OCI-LY1 (cell line): Measurements from ENCODE around the gene SMKR1.

Source experiments
- H2AFZ ChIP-seq: fragments of 200-600 bp; sonication (generic), shearing (Covaris generic); 2 replicates; pipeline ENCODE4 v1.6.0; 2014; ENCODE audit warnings: antibody characterized with exemption, mild to moderate bottlenecking, low read length
- H3F3A ChIP-seq: fragments of 200-600 bp; sonication (generic), shearing (Covaris generic); 2 replicates; pipeline ENCODE4 v1.6.0; 2014; ENCODE audit warnings: mild to moderate bottlenecking, antibody characterized with exemption, low read length, moderate library complexity; ENCODE audit not compliant: insufficient read depth
- H3K27ac ChIP-seq: fragments of 200-600 bp; sonication (generic); 2 replicates; pipeline ENCODE4 v1.5.1; 2014; ENCODE audit warnings: low read length, mixed run types, mild to moderate bottlenecking, low read depth; ENCODE audit not compliant: poor library complexity, severe bottlenecking
- H3K27me3 ChIP-seq: fragments of 200-600 bp; sonication (generic); 2 replicates; pipeline ENCODE4 v1.6.0; 2014; ENCODE audit warnings: antibody characterized with exemption, mild to moderate bottlenecking, low read length, moderate library complexity; ENCODE audit not compliant: insufficient read depth
- H3K36me3 ChIP-seq: fragments of 200-600 bp; sonication (generic); 2 replicates; pipeline ENCODE4 v1.6.1; 2014; ENCODE audit warnings: mild to moderate bottlenecking, antibody characterized with exemption, low read length, moderate library complexity, mixed read lengths; ENCODE audit not compliant: insufficient read depth
- H3K4me1 ChIP-seq: fragments of 200-600 bp; sonication (generic); 2 replicates; pipeline ENCODE4 v1.5.1; 2014; ENCODE audit warnings: mild to moderate bottlenecking, low read length, moderate library complexity; ENCODE audit not compliant: insufficient read depth, severe bottlenecking
- H3K4me2 ChIP-seq: fragments of 200-600 bp; sonication (generic), shearing (Covaris generic); 2 replicates; pipeline ENCODE4 v1.6.1; 2014; ENCODE audit warnings: low read length
- H3K4me3 ChIP-seq: fragments of 200-600 bp; sonication (generic); 2 replicates; pipeline ENCODE4 v1.5.1; 2014; ENCODE audit warnings: low read length, low read depth, mild to moderate bottlenecking, mixed read lengths; ENCODE audit not compliant: poor library complexity, severe bottlenecking
- H3K79me2 ChIP-seq: fragments of 200-600 bp; shearing (Covaris generic); 2 replicates; pipeline ENCODE4 v1.6.1; 2016; ENCODE audit warnings: mixed run types, low read length, mixed read lengths; ENCODE audit not compliant: insufficient read depth
- H3K9ac ChIP-seq: fragments of 200-600 bp; sonication (generic), shearing (Covaris generic); 2 replicates; pipeline ENCODE4 v1.6.1; 2014; ENCODE audit warnings: mild to moderate bottlenecking, low read length, mixed read lengths
- H3K9me2 ChIP-seq: fragments of 200-600 bp; sonication (generic), shearing (Covaris generic); 2 replicates; pipeline ENCODE4 v1.6.1; 2014; ENCODE audit warnings: low read depth, mild to moderate bottlenecking, low read length, mixed read lengths
- H3K9me3 ChIP-seq: fragments of 200-600 bp; shearing (Covaris generic); 2 replicates; pipeline ENCODE4 v1.6.1; 2014; ENCODE audit warnings: low read length, mixed read lengths
- H4K20me1 ChIP-seq: fragments of 200-600 bp; sonication (generic), shearing (Covaris generic); 2 replicates; pipeline ENCODE4 v1.6.0; 2016; ENCODE audit warnings: mild to moderate bottlenecking, low read length; ENCODE audit not compliant: insufficient read depth
- EZH2 ChIP-seq: fragments of 200-600 bp; sonication (generic), shearing (Covaris generic); IDR thresholded peaks from 2 replicates; pipeline ENCODE4 v1.8.0; 2017; ENCODE audit warnings: borderline replicate concordance, mixed run types, mild to moderate bottlenecking, antibody characterized with exemption, low read length, moderate library complexity, mixed read lengths
- TF ChIP-seq, protein P1 (sequence below): fragments of 200-600 bp; sonication (generic), shearing (Covaris generic); IDR thresholded peaks from 2 replicates; pipeline ENCODE4 v1.5.1; 2017; ENCODE audit warnings: mild to moderate bottlenecking, antibody characterized with exemption, low read length, moderate library complexity, mixed read lengths

Gene SMKR1

GRCh38 chr7:129495987-129496386 lies 6.3 kb upstream of the SMKR1 start:
- H3K4me2 ChIP-seq: no peak overlapping the region
- H3K27me3 ChIP-seq: peaks cover 9% of the 10 kb centered on the region; the same call in 1 of the 2 replicates
- peaks cover 22% of the 10 kb centered on the region for H3K4me1 ChIP-seq
- TF ChIP-seq, protein P1, sequence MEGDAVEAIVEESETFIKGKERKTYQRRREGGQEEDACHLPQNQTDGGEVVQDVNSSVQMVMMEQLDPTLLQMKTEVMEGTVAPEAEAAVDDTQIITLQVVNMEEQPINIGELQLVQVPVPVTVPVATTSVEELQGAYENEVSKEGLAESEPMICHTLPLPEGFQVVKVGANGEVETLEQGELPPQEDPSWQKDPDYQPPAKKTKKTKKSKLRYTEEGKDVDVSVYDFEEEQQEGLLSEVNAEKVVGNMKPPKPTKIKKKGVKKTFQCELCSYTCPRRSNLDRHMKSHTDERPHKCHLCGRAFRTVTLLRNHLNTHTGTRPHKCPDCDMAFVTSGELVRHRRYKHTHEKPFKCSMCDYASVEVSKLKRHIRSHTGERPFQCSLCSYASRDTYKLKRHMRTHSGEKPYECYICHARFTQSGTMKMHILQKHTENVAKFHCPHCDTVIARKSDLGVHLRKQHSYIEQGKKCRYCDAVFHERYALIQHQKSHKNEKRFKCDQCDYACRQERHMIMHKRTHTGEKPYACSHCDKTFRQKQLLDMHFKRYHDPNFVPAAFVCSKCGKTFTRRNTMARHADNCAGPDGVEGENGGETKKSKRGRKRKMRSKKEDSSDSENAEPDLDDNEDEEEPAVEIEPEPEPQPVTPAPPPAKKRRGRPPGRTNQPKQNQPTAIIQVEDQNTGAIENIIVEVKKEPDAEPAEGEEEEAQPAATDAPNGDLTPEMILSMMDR: no peak
- no peak for TF ChIP-seq EZH2
- H3K9me3 ChIP-seq: no peaks in the 10 kb centered on the region; the same call in 1 of the 2 replicates
- no peaks in the 10 kb centered on the region for H4K20me1 ChIP-seq
- H3F3A ChIP-seq: no peaks in the 10 kb centered on the region
- H3K79me2 ChIP-seq: no peaks in the 10 kb centered on the region
- no peak overlapping the region for H3K9ac ChIP-seq
- no peaks in the 10 kb centered on the region for H3K36me3 ChIP-seq
- H3K4me3 ChIP-seq: no peak overlapping the region
- no peak overlapping the region for H3K27ac ChIP-seq
- H3K9me2 ChIP-seq: no peaks in the 10 kb centered on the region
- no peak overlapping the region for H2AFZ ChIP-seq

- no peaks in the 10 kb centered on the region for H3K79me2 ChIP-seq
- H3K27ac ChIP-seq: no peak overlapping the region
- H3F3A ChIP-seq: no peaks in the 10 kb centered on the region
- no peaks in the 10 kb centered on the region for H4K20me1 ChIP-seq
- H3K9me2 ChIP-seq: no peaks in the 10 kb centered on the region
- H3K4me1 ChIP-seq: peaks cover 29% of the 10 kb centered on the region
- no peak overlapping the region for H2AFZ ChIP-seq
- H3K9ac ChIP-seq: no peak overlapping the region
- TF ChIP-seq, protein P1: no peak
- TF ChIP-seq EZH2: no peak
- H3K27me3 ChIP-seq: peaks cover 9% of the 10 kb centered on the region; the same call in 1 of the 2 replicates
- no peaks in the 10 kb centered on the region for H3K9me3 ChIP-seq
- no peak overlapping the region for H3K4me3 ChIP-seq
- H3K4me2 ChIP-seq: no peak overlapping the region
- H3K36me3 ChIP-seq: no peaks in the 10 kb centered on the region
These were observed 5.7 kb upstream of the SMKR1 start for GRCh38 chr7:129496653-129497052.

GRCh38 chr7:129497156-129497555 lies 5.2 kb upstream of the SMKR1 start:
- Histone ChIP-seq H3K9ac (no peak overlapping the region), H3K9me2 (no peaks in the 10 kb centered on the region), H3K36me3 (no peaks in the 10 kb centered on the region), H3K4me3 (no peak overlapping the region), H3K4me1 (peaks cover 32% of the 10 kb centered on the region), H3F3A (no peaks in the 10 kb centered on the region), H3K9me3 (no peaks in the 10 kb centered on the region), H4K20me1 (no peaks in the 10 kb centered on the region), H3K4me2 (no peak overlapping the region), H3K27ac (no peak overlapping the region), H3K27me3 (peaks cover 9% of the 10 kb centered on the region; the same call in 1 of the 2 replicates), H3K79me2 (no peaks in the 10 kb centered on the region), H2AFZ (no peak overlapping the region)
- TF ChIP-seq, protein P1: no peak
- TF ChIP-seq EZH2: no peak
